Spleen (tissue), 11 donors: ENCODE measurements around the gene KSR1. TPM values are rescaled to one million over a fixed set of nuclear protein-coding genes. Genes with fewer than 3 reads are reported as not detected.

Experiments
- DNase-seq: peaks from one replicate; pipeline ENCODE4 v3.0.0-alpha.2; 2020
- H3K27ac ChIP-seq, 8 donors: fragments of 200-600 bp; sonication (generic) in 7 of 8; 1 replicate in 4 of 8; 2 replicates in 4 of 8; pipeline versions ENCODE4 v1.5.0 to v1.8.0; 2016 to 2021; ENCODE audit warnings: inconsistent platforms in 4 of 8, mild to moderate bottlenecking in 4 of 8, moderate library complexity in 1 of 8
- H3K27me3 ChIP-seq, 7 donors: fragments of 200-600 bp; sonication (generic) in 6 of 7; replicated peaks in 1 of 7; 1 replicate in 4 of 7; 2 replicates in 3 of 7; pipeline versions ENCODE4 v1.5.0 to v1.8.0; 2016 to 2021; ENCODE audit warnings: inconsistent platforms in 3 of 7, mild to moderate bottlenecking in 1 of 7
- H3K36me3 ChIP-seq, 6 donors: fragments of 200-600 bp; sonication (generic) in 5 of 6; 1 replicate in 4 of 6; 2 replicates in 2 of 6; pipeline versions ENCODE4 v1.5.0 to v1.8.0; 2016 to 2021; ENCODE audit warnings: inconsistent platforms in 2 of 6
- H3K4me1 ChIP-seq, 6 donors: fragments of 200-600 bp; sonication (generic) in 5 of 6; 1 replicate in 3 of 6; 2 replicates in 3 of 6; pipeline versions ENCODE4 v1.5.0 to v1.8.0; 2016 to 2021; ENCODE audit warnings: inconsistent platforms in 3 of 6
- H3K4me3 ChIP-seq, 8 donors: fragments of 200-600 bp; sonication (generic) in 7 of 8; 1 replicate in 4 of 8; 2 replicates in 4 of 8; pipeline versions ENCODE4 v1.5.0 to v1.8.0; 2016 to 2021; ENCODE audit warnings: inconsistent platforms in 4 of 8, mild to moderate bottlenecking in 4 of 8, moderate library complexity in 2 of 8
- H3K9me3 ChIP-seq, 8 donors: fragments of 200-600 bp; sonication (generic) in 7 of 8; 1 replicate in 4 of 8; 2 replicates in 4 of 8; pipeline versions ENCODE4 v1.5.0 to v1.8.0; 2016 to 2021; ENCODE audit warnings: inconsistent platforms in 4 of 8
- POLR2A ChIP-seq, 3 donors: fragments of 450-650 bp; IDR thresholded peaks; one replicate each; pipeline ENCODE4 v1.5.1; 2017; ENCODE audit warnings: antibody characterized with exemption in 3 of 3, mild to moderate bottlenecking in 1 of 3
- POLR2AphosphoS5 ChIP-seq, 3 donors: sonication (generic); formaldehyde crosslinking; IDR thresholded peaks; one replicate each; pipeline ENCODE4 v1.5.1; 2017; ENCODE audit warnings: antibody characterized with exemption in 3 of 3
- WGBS, 5 donors: extraction: QIAGEN DNeasy Blood & Tissue Kit in 3 of 5; methylation state at CpG; one replicate each; pipeline versions ENCODE4 v1.1.5 to v1.1.7; 2013 to 2018; 5-methylcytosine and 5-hydroxymethylcytosine counted together
- intact Hi-C: fragments of 100-400 bp; cut with DNase I; formaldehyde crosslinking; loops from one replicate; pipeline ENCODE4 v1.15.0; 2023; ENCODE audit warnings: low total_unique reads
- polyA plus RNA-seq, 3 donors: library from polyadenylated mRNA; stranded (reverse); fragments of 200-250 nt; gene quantifications; one replicate each; pipeline ENCODE4 v1.2.1, GENCODE V29; 2013
- total RNA-seq, 7 donors: library from RNA; depleted of rRNA in 3 of 7; stranded (reverse); fragments of >200 nt in 3 of 7; fragmentation: NEBNext Ultra II Directional in 4 of 7; extraction: Animal tissue kit (Norgen Biotek cat#: 25700) in 4 of 7; gene quantifications; one replicate each; pipeline versions ENCODE4 v1.1.0 to v1.2.1, GENCODE V29; 2016 to 2021
- TF ChIP-seq, protein P1 (sequence below), 11 experiments: fragments of 200-600 bp in 7 of 11; fragments of 450-650 bp in 4 of 11; sonication (generic) in 4 of 11; IDR thresholded peaks in 8 of 11; conservative IDR thresholded peaks in 3 of 11; 1 replicate in 7 of 11; 2 replicates in 4 of 11; pipeline versions ENCODE4 v1.4.0 to v1.8.0; 2016 to 2021; ENCODE audit warnings: antibody characterized with exemption in 11 of 11, inconsistent platforms in 4 of 11, mild to moderate bottlenecking in 1 of 11
- donor health status: healthy with polysubstance abuse.
- donor health status: DM: no; HTN: no; CAD: no; lungs with moderate emphysema.
- donor health status: DM: no; HTN: no; CAD: no.
- donor health status: Bipolar disorder and iron deficiency.
- donor health status: healthy.
- donor health status: DM: no; HTN: no; CAD: no.
- donor health status: DM: yes; HTN: yes; CAD: no.

The KSR1 gene
- total and polyA plus RNA-seq, 10 donors, result 6.4 to 100 (median 46.0) TPM

DNA sequence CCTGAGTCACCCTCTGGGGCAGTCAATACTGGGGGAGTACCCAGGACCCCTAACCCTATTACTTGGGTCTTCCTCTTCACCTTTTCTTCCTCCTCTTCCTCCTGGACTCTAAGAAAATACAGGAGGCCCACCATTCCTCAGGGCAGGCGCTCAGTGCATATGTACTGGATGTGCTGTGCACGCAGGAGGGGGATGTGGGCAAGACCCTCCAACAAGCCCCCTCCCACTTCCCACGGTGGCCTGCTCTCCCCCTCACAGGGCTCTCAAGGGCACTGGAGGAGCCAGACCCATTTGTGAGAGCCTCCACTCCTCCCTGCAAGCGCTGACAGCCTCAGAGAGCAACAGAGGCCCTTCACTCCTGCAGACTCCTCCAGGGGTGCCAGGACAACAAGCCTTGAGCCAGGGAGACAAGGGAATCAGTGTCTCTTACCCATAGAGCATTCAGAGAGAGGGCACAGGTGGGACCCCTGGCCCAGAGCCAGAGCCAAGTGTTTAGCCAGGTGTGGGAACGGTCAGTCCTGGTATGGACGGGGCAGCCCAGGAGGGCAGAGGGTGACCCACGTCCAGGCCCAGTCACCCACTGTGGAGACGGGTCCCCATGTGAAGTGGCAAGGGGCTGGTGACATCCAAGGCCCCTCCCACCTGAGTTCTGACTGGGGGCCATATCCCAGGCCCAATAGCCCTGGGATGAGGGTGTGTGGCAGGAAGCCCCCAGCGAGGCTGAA, 27.3 kb upstream of the KSR1 start:
- intact Hi-C loops, result no loop called here
- H3K36me3 ChIP-seq, result no peaks in the 10 kb centered on the region
- no peak for DNase-seq
- TF ChIP-seq, protein P1, sequence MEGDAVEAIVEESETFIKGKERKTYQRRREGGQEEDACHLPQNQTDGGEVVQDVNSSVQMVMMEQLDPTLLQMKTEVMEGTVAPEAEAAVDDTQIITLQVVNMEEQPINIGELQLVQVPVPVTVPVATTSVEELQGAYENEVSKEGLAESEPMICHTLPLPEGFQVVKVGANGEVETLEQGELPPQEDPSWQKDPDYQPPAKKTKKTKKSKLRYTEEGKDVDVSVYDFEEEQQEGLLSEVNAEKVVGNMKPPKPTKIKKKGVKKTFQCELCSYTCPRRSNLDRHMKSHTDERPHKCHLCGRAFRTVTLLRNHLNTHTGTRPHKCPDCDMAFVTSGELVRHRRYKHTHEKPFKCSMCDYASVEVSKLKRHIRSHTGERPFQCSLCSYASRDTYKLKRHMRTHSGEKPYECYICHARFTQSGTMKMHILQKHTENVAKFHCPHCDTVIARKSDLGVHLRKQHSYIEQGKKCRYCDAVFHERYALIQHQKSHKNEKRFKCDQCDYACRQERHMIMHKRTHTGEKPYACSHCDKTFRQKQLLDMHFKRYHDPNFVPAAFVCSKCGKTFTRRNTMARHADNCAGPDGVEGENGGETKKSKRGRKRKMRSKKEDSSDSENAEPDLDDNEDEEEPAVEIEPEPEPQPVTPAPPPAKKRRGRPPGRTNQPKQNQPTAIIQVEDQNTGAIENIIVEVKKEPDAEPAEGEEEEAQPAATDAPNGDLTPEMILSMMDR (IDR thresholded peaks at IDR 0.05 in 8 of 11, conservative IDR thresholded peaks at IDR 0.05 in 3 of 11), result no peak
- no peak for TF ChIP-seq POLR2AphosphoS5 (IDR thresholded peaks at IDR 0.05)
- no peak for TF ChIP-seq POLR2A (IDR thresholded peaks at IDR 0.05)
- H3K9me3 ChIP-seq, result peaks cover 0 to 3% (median 0%) of the 10 kb centered on the region in 8 donors
- H3K27me3 ChIP-seq, result no peaks in the 10 kb centered on the region
- H3K4me3 ChIP-seq, result no peak overlapping the region
- no peaks in the 10 kb centered on the region for H3K4me1 ChIP-seq
- 86 to 93% (median 91%) methylated on average over 8 to 9 of the region's 9 CpGs for WGBS, 5 donors
- no peak overlapping the region for H3K27ac ChIP-seq

DNA sequence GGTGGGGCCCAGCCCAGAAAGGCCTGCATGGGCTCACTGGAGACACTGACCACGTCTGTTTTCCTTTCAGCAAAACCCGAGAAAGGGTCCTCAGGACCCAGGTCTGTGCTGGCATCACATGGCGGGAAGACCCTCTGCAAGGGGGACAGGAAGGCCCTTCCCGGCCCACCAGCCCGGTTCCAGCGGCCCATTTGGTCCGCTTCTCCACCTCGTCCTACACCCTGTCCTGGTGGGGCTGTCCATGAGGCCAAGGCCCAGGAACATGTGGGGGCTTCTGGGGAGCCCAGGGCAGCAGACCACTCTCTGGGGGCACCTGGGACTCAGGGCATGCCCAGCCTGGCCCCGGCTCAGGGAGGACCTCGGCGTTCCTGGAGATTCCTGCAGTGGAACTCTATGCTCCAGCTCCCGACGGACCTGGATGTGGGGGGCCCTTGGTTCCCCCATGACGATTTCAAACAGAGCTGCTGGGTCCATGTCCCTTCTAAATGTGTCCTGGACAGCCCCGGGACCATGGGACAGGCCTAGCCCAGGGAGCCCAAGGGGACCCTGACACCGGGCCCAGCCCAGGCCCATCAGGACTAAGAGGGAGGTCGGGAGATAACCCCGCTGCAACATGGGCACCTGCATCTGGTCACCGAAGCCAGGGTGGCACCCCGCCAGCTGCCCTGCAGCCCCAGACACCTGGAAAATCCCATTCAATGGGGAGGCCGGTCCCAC, 26.4 kb upstream of the KSR1 start:
- 79 to 93% (median 84%) methylated on average over 8 to 21 of the region's 21 CpGs for WGBS, 5 donors
- TF ChIP-seq, protein P1 (IDR thresholded peaks at IDR 0.05 in 8 of 11, conservative IDR thresholded peaks at IDR 0.05 in 3 of 11), result no peak
- TF ChIP-seq POLR2AphosphoS5 (IDR thresholded peaks at IDR 0.05) (no peak), POLR2A (IDR thresholded peaks at IDR 0.05) (no peak)
- peaks cover 0 to 3% (median 0%) of the 10 kb centered on the region in 8 donors for H3K9me3 ChIP-seq
- no peak overlapping the region for H3K4me3 ChIP-seq
- no peaks in the 10 kb centered on the region for H3K27me3 ChIP-seq
- H3K27ac ChIP-seq, result no peak overlapping the region
- no peaks in the 10 kb centered on the region for H3K4me1 ChIP-seq
- intact Hi-C loops, result no loop called here
- DNase-seq, result no peak
- no peaks in the 10 kb centered on the region for H3K36me3 ChIP-seq

DNA sequence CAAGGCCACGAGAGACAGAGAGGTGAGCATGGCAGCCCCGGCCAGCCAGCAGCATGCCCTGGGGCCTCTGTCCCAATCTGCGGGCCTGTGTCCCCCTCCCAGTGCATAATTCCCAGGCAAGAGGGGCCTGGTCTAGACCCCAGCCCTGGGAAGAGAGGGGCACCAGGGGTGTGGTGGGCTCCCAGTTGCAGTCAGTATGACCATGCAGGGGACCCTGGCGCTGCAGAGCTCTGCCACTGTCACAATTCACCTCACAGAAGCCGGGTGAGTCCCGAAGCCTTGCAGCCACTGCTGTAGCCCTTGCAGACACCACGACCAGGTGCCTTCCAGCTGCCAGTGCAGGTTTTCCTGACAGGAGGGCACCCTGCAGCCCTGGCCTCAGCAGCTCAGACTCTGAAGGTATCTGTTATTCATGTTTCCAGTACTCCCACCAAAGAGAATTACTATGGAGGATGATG, 25.8 kb upstream of the KSR1 start:
- H3K27ac ChIP-seq, result no peak overlapping the region
- DNase-seq, result no peak
- 77 to 80% (median 80%) methylated on average over 5 to 7 of the region's 7 CpGs for WGBS, 5 donors
- no peaks in the 10 kb centered on the region for H3K4me1 ChIP-seq
- H3K36me3 ChIP-seq, result no peaks in the 10 kb centered on the region
- TF ChIP-seq, protein P1 (IDR thresholded peaks at IDR 0.05 in 8 of 11, conservative IDR thresholded peaks at IDR 0.05 in 3 of 11), result no peak
- no peak for TF ChIP-seq POLR2AphosphoS5 (IDR thresholded peaks at IDR 0.05)
- TF ChIP-seq POLR2A (IDR thresholded peaks at IDR 0.05), result no peak
- intact Hi-C loops, result no loop called here
- H3K4me3 ChIP-seq, result no peak overlapping the region
- no peaks in the 10 kb centered on the region for H3K27me3 ChIP-seq
- peaks cover 0 to 3% (median 0%) of the 10 kb centered on the region in 8 donors for H3K9me3 ChIP-seq

DNA sequence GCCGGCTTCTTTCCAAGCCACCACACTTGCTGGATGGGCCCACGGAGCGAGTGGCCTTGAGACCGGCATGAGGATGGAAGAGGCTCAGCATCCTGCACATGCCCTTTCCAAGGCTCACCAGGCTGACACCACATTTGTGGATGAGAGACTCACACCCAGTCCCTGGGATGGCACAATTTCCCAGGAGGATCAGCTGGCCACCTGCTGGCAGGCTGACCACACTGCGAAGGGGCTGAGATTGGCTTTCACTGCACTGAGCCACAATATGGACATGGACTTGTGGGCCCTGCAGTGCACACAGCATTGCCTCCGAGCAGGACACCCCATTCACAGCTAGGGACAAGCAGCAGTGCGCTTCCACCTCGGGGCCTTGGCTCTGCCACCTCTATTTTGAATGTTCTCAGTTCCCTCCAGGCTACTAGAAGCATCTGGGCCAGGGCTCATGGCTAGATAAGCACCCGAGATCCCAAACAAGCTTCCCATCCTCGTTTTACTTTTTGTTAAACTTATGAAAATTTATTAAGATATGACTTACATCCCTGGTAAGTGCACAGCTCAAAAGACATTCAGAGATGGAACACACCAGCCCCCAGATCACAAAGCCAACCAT, 25.3 kb upstream of the KSR1 start:
- DNase-seq, result no peak
- H3K9me3 ChIP-seq, result peaks cover 0 to 3% (median 0%) of the 10 kb centered on the region in 8 donors
- H3K27ac ChIP-seq, result no peak overlapping the region
- H3K36me3 ChIP-seq, result no peaks in the 10 kb centered on the region
- WGBS, 5 donors, result 83 to 90% (median 85%) methylated on average over 10 of the region's 10 CpGs
- no peak for TF ChIP-seq POLR2AphosphoS5 (IDR thresholded peaks at IDR 0.05)
- TF ChIP-seq, protein P1 (IDR thresholded peaks at IDR 0.05 in 8 of 11, conservative IDR thresholded peaks at IDR 0.05 in 3 of 11), result peak in 9 of 11 experiments; percentile 20 to 62 (median 46)
- H3K4me3 ChIP-seq, result no peak overlapping the region
- intact Hi-C loops, result no loop called here
- no peaks in the 10 kb centered on the region for H3K27me3 ChIP-seq
- no peaks in the 10 kb centered on the region for H3K4me1 ChIP-seq
